PFSK-1 (cell line): ENCODE measurements around the gene THOC5. TPM values are rescaled to one million over a fixed set of nuclear protein-coding genes. Genes with fewer than 3 reads are reported as not detected.
A peak's percentile ranks its signal among the peaks of the same experiment; 100 is the strongest.

Experiments
- FOXP2 ChIP-seq: optimal IDR thresholded peaks from 2 replicates; pipeline ENCODE3; 2011; ENCODE audit warnings: borderline replicate concordance, control low read depth, inconsistent platforms; ENCODE audit not compliant: insufficient read depth; ENCODE audit errors: extremely low read length, extremely low read depth
- POLR2AphosphoS5 ChIP-seq: IDR thresholded peaks from 2 replicates; pipeline ENCODE4 v1.6.1; 2012; ENCODE audit warnings: low read depth, mild to moderate bottlenecking, control low read depth, low read length, moderate library complexity
- REST ChIP-seq, 2 experiments: IDR thresholded peaks; 2 replicates each; pipeline versions ENCODE4 v1.6.1 to v1.8.0; 2011 to 2012; ENCODE audit warnings: low read depth in 2 of 2, low read length in 2 of 2, control low read depth in 1 of 2, inconsistent platforms in 1 of 2, mild to moderate bottlenecking in 1 of 2, moderate library complexity in 1 of 2; ENCODE audit not compliant: insufficient read depth in 1 of 2
- SIN3A ChIP-seq: IDR thresholded peaks from 2 replicates; pipeline ENCODE4 v1.6.1; 2012; ENCODE audit warnings: mild to moderate bottlenecking, low read length, moderate library complexity, borderline replicate concordance; ENCODE audit not compliant: insufficient read depth
- TAF1 ChIP-seq: IDR thresholded peaks from 2 replicates; pipeline ENCODE4 v1.6.1; 2012; ENCODE audit warnings: low read length, control low read depth, borderline replicate concordance; ENCODE audit not compliant: insufficient read depth
- polyA plus RNA-seq: library from polyadenylated mRNA; unstranded; fragments of >200 nt; gene quantifications from one replicate; pipeline ENCODE4 v1.2.1, GENCODE V29; 2012; ENCODE audit warnings: low read depth, missing spikeins; ENCODE audit not compliant: insufficient read length

THOC5 gene
- 33.8 TPM for polyA plus RNA-seq

GRCh38 chr22:29553351-29554224 lies at the start of gene THOC5:
THOC5 (minus strand) TSS chr22:29553757; CDS start chr22:29549147, 4,610 bp downstream.
- TF ChIP-seq FOXP2 = peak; percentile 81
- TF ChIP-seq POLR2AphosphoS5 = peak; percentile 86
- TF ChIP-seq TAF1 = 0 out of 2 replicates have a peak, but pooled peaks have one; percentile 67
- peak; percentile 96; the same call in 1 of the 2 replicates for TF ChIP-seq SIN3A
- TF ChIP-seq REST (IDR thresholded peaks at IDR 0.05; ENCODE audit: insufficient read depth in 1 of 2, low read depth in 2 of 2, low read length in 2 of 2) = peak in 1 of 2 experiments; percentile 44; a peak in 1 of 4 replicates

- TF ChIP-seq POLR2AphosphoS5 = no peak
- no peak for TF ChIP-seq SIN3A
- no peak for TF ChIP-seq REST (IDR thresholded peaks at IDR 0.05; ENCODE audit: insufficient read depth in 1 of 2, low read depth in 2 of 2, low read length in 2 of 2)
Measured at GRCh38 chr22:29598684-29599020, 45.1 kb upstream of the THOC5 start.

- no peak for TF ChIP-seq SIN3A
- TF ChIP-seq FOXP2 = no peak
- no peak for TF ChIP-seq REST (IDR thresholded peaks at IDR 0.05; ENCODE audit: insufficient read depth in 1 of 2, low read depth in 2 of 2, low read length in 2 of 2)
- TF ChIP-seq TAF1 = no peak
- no peak for TF ChIP-seq POLR2AphosphoS5
Measured at GRCh38 chr22:29596408-29596807, 42.9 kb upstream of the THOC5 start.

GRCh38 chr22:29593923-29594322 lies 40.4 kb upstream of the THOC5 start:
- TF ChIP-seq FOXP2 = no peak
- TF ChIP-seq TAF1 = no peak
- TF ChIP-seq REST (IDR thresholded peaks at IDR 0.05; ENCODE audit: insufficient read depth in 1 of 2, low read depth in 2 of 2, low read length in 2 of 2) = no peak
- TF ChIP-seq POLR2AphosphoS5 = no peak
- no peak for TF ChIP-seq SIN3A
